Testis (tissue), 3 donors: ENCODE measurements around the gene NSMF. TPM values are rescaled to one million over a fixed set of nuclear protein-coding genes. Genes with fewer than 3 reads are reported as not detected.
A peak's percentile ranks its signal among the peaks of the same experiment; 100 is the strongest.

ENCODE experiments used
- DNase-seq: peaks from one replicate; pipeline ENCODE4 v3.0.0-alpha.2; 2019
- H3K27ac ChIP-seq, 2 donors: fragments of 200-600 bp; sonication (generic); one replicate each; pipeline ENCODE4 v1.5.1; 2019
- H3K27me3 ChIP-seq: fragments of 200-600 bp; sonication (generic); one replicate; pipeline ENCODE4 v1.5.1; 2019
- H3K36me3 ChIP-seq: fragments of 200-600 bp; sonication (generic); one replicate; pipeline ENCODE4 v1.5.1; 2017; ENCODE audit warnings: low read depth; ENCODE audit errors: missing control alignments
- H3K4me1 ChIP-seq: fragments of 200-600 bp; sonication (generic); one replicate; pipeline ENCODE4 v1.5.1; 2019
- H3K4me3 ChIP-seq, 2 donors: fragments of 200-600 bp; sonication (generic); one replicate each; pipeline ENCODE4 v1.5.1; 2017 to 2019
- H3K9me3 ChIP-seq: fragments of 200-600 bp; sonication (generic); one replicate; pipeline ENCODE4 v1.5.1; 2017
- CTCF ChIP-seq, 3 experiments: fragments of 450-650 bp in 2 of 3; fragments of 200-600 bp in 1 of 3; sonication (generic) in 1 of 3; IDR thresholded peaks; one replicate each; pipeline ENCODE4 v1.5.1; 2016 to 2019; ENCODE audit warnings: antibody characterized with exemption in 3 of 3, mild to moderate bottlenecking in 2 of 3, moderate library complexity in 1 of 3
- POLR2A ChIP-seq: fragments of 450-650 bp; IDR thresholded peaks from one replicate; pipeline ENCODE4 v1.6.1; 2017; ENCODE audit warnings: antibody characterized with exemption, mild to moderate bottlenecking, moderate library complexity
- WGBS, 2 donors: methylation state at CpG; one replicate each; pipeline ENCODE4 v1.1.5; 2018; 5-methylcytosine and 5-hydroxymethylcytosine counted together
- intact Hi-C: fragments of 100-400 bp; cut with DNase I; formaldehyde crosslinking; loops from one replicate; pipeline ENCODE4 v1.15.1; 2023; ENCODE audit warnings: low total_unique reads
- polyA plus RNA-seq: library from polyadenylated mRNA; stranded (reverse); fragments of 350-450 nt; fragmentation: Illumina TruSeq; extraction: RNeasy Lipid Tissue Mini Kit (QIAGEN cat#74804); gene quantifications from one replicate; pipeline ENCODE4 v1.2.3, GENCODE V29; 2014; ENCODE audit warnings: low read depth, low replicate concordance; ENCODE audit not compliant: insufficient read depth
- total RNA-seq, 2 donors: library from RNA; depleted of rRNA; stranded (reverse); fragments of >200 nt; gene quantifications; one replicate each; pipeline ENCODE4 v1.2.3, GENCODE V29; 2016

Gene NSMF
- total and polyA plus RNA-seq, 3 donors from 2014 or later: 42.5 to 105 (median 81.7) TPM

- WGBS, 2 donors: 26 to 33% methylated on average over 13 to 20 of the region's 20 CpGs
- TF ChIP-seq CTCF (IDR thresholded peaks at IDR 0.05) (no peak), POLR2A (no peak)
- Histone ChIP-seq H3K36me3 (no peaks in the 10 kb centered on the region), H3K4me1 (peaks cover 27% of the 10 kb centered on the region), H3K27ac (peak overlapping the region; percentile 84), H3K27me3 (no peaks in the 10 kb centered on the region), H3K4me3 (peak overlapping the region; percentile 34 to 45), H3K9me3 (no peaks in the 10 kb centered on the region)
- DNase-seq: no peak
- intact Hi-C loops: loop anchor here (10.0 kb wide), 1 partner anchor 91 kb away; no protein-coding TSS in a partner anchor
Observed at GRCh38 chr9:137406085-137406760, 52.9 kb downstream of the NSMF start.

GRCh38 chr9:137405677-137406081, 53.5 kb downstream of the NSMF start:
- H3K4me1 ChIP-seq: peaks cover 22% of the 10 kb centered on the region
- no peaks in the 10 kb centered on the region for H3K36me3 ChIP-seq
- H3K9me3 ChIP-seq: no peaks in the 10 kb centered on the region
- intact Hi-C loops: loop anchor here (10.0 kb wide), 1 partner anchor 91 kb away; no protein-coding TSS in a partner anchor
- no peak overlapping the region for H3K4me3 ChIP-seq
- no peak overlapping the region for H3K27ac ChIP-seq
- H3K27me3 ChIP-seq: no peaks in the 10 kb centered on the region
- WGBS, 2 donors: 93 to 96% methylated on average over 11 of the region's 11 CpGs
- no peak for TF ChIP-seq POLR2A
- no peak for TF ChIP-seq CTCF (IDR thresholded peaks at IDR 0.05)
- DNase-seq: no peak

GRCh38 chr9:137404961-137405567, 54.1 kb downstream of the NSMF start:
- Histone ChIP-seq H3K27ac (no peak overlapping the region), H3K36me3 (no peaks in the 10 kb centered on the region), H3K9me3 (no peaks in the 10 kb centered on the region), H3K4me3 (no peak overlapping the region), H3K27me3 (no peaks in the 10 kb centered on the region), H3K4me1 (peaks cover 19% of the 10 kb centered on the region)
- 90 to 92% methylated on average over 14 to 24 of the region's 24 CpGs for WGBS, 2 donors
- DNase-seq: no peak
- intact Hi-C loops: loop anchor here (10.0 kb wide), 1 partner anchor 90 kb away; no protein-coding TSS in a partner anchor
- TF ChIP-seq CTCF (IDR thresholded peaks at IDR 0.05): no peak
- TF ChIP-seq POLR2A: no peak

GRCh38 chr9:137403269-137403668, 55.9 kb downstream of the NSMF start:
- DNase-seq: no peak

More at GRCh38 chr9:137403269-137403668, 55.9 kb downstream of the NSMF start:
- H3K4me1 ChIP-seq: peaks cover 19% of the 10 kb centered on the region
- H3K27me3 ChIP-seq: no peaks in the 10 kb centered on the region
- 95 to 96% methylated on average over 12 to 15 of the region's 15 CpGs for WGBS, 2 donors
- no peak overlapping the region for H3K27ac ChIP-seq
- H3K36me3 ChIP-seq: no peaks in the 10 kb centered on the region
- no peak for TF ChIP-seq POLR2A
- no peak for TF ChIP-seq CTCF (IDR thresholded peaks at IDR 0.05)
- intact Hi-C loops: loop anchor here (10.0 kb wide), 1 partner anchor 88 kb away; no protein-coding TSS in a partner anchor
- no peak overlapping the region for H3K4me3 ChIP-seq
- no peaks in the 10 kb centered on the region for H3K9me3 ChIP-seq
